Airway epithelial cell (primary cell): ENCODE data around the gene MAPRE2. TPM values are rescaled to one million over a fixed set of nuclear protein-coding genes. Genes with fewer than 3 reads are reported as not detected.

Experiments
- total RNA-seq: library from RNA; depleted of rRNA; stranded (reverse); fragments of >200 nt; gene quantifications from 2 replicates; pipeline ENCODE4 v1.2.3, GENCODE V29; 2015

Gene MAPRE2
- 6.3 and 7.1 TPM in 2 replicates for total RNA-seq

DNA sequence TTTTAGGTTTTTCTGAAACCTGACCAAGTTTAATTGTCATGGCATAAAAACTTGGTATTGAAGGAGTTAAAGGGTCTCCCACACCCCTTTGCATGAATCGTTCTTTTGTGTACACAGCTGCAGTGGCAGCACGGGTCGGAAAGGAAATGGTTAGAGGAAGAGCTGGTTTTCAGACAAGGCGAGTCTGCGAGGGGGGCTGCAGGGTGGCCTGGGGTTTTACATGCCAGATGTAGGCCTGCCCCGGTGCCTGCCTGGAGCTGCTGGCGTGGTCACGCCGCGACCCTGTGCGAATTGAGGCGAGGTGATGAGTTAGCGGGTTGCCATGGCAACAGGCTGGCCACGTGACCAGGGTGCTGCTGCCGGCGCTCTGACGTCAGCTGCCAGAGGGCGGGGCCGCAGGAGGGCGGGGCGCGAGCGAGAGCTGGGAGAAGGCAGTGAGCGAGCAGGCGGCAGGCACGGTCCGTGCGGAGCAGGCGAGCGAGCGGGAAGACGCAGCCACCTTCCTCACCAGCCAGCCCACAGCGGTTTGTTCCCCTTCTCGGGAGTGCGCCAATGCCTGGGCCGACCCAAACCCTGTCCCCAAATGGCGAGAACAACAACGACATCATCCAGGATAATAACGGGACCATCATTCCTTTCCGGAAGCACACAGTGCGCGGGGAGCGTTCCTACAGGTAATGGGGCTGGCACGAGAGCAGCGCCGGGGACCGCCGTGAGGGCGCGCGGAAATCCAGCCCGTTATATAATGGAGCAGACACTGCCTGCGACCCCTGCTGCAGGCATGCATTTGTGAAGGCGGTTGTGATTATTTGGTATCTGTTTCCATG, at the start of gene MAPRE2:
Gene MAPRE2, plus strand, starts transcription at position 426 of the 827 bp plus-strand sequence. Its CDS starts 127 bp downstream, at position 553.

Other genes with a start within 250 kb of the MAPRE2 start
- gene ZNF397, start 199.6 kb downstream of the MAPRE2 start, total RNA-seq, result 7.2 and 7.5 TPM in 2 replicates
- gene ZSCAN30, start 248.8 kb downstream of the MAPRE2 start, total RNA-seq, result 6.5 and 10.4 TPM in 2 replicates